ENCODE data around the gene CRYBG3.

- no peak for TF ChIP-seq POLR2AphosphoS5 (IDR thresholded peaks at IDR 0.05; ENCODE audit: low read depth, low read length)
- TF ChIP-seq POLR2A (IDR thresholded peaks at IDR 0.05; ENCODE audit: low read depth, low read length): no peak
- TF ChIP-seq TAF1 (IDR thresholded peaks at IDR 0.05; ENCODE audit: low read depth, low read length): no peak
- no peak for TF ChIP-seq PAX5 (IDR thresholded peaks at IDR 0.05; ENCODE audit: insufficient read depth, low read length, severe bottlenecking)
Measured at GRCh38 chr3:97880267-97880666, 58.5 kb downstream of the CRYBG3 start.

Data from GM12891 (cell line).